Effector CD8-positive, alpha-beta T cell (primary cell): ENCODE results near the gene RPRD1B.
"Not testable (repeated sequence)": the region's sequence is repeated elsewhere in the genome, so short reads cannot be mapped to it uniquely, and the experiment has no call there.

Source experiments
- DNase-seq: peaks from one replicate; lab custom pipeline; 2025; lab: John Stamatoyannopoulos, UW

RPRD1B gene

DNA sequence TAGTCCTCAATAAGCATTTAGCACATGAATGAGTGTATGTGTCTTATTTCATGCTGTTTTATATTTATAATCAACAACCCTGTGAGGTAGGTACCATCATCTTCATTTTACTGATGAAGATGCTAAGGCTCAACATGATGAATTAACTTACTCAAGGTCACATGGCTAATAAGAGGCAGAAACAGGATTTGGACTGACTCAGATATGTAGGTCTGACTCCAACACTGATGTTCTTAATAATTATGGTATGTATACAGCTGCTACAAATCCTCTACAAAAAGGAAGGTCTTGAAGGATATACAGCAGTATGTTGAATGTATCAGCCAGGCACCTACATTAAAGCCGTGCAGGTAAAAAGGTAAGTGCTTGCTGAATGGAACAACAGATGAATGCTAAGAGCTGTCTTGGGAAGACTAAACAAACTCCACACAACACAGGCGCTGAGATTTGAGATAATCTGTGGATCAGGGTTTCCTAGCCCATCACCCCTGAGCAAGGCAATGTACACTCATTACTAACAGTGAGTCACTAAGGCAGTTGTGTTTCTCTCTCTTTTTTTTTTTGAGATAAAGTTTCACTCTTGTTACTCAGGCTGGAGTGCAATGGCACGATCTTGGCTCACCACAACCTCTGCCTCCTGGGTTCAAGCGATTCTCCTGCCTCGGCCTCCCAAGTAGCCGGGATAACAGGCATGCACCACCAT, 32.2 kb upstream of the RPRD1B start:
- no peak for DNase-seq

GRCh38 chr20:38001981-38002380, 31.6 kb upstream of the RPRD1B start:
- no peak for DNase-seq

- no peak for DNase-seq
These were observed 31.1 kb upstream of the RPRD1B start for GRCh38 chr20:38002422-38002821.

DNA sequence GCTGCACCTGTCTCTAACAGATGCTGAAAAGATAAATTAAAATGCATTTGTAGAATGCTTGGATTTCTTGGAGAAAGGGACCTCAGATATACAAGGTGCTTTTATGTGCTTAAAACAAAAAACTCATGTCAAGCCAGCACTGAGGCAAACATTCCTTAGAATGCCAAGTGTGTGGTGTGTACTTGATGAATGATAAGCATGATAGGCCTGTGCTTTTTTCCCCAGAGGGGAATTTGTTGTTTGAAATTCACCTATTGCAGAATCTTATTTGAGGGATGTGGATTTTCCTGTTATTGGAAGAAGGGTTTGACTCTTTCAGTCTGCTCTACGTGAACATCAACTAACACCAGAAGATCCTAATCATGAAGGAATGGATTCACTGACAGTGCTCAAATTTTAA, 29.1 kb upstream of the RPRD1B start:
- DNase-seq, result no peak

GRCh38 chr20:38005903-38006302, 27.6 kb upstream of the RPRD1B start:
- no peak for DNase-seq

DNA sequence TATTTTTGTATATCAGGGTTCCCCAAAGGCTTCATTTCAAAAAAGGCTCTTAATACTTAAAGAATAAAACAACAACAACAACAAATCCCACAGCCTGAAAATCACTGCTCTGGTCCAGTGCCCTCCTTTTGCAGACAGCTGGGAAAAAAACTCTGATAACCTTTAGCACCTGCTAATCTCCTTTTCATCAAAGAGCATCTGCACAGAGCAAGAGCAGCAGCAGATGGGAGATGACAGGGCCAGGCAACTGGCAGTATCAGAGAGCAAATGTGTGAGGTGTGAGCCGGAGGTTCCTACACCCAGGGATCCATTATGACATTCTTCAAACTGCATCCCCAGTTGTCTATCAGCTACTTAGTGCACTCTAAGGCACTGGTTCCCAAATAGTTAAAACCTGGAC, 26.0 kb upstream of the RPRD1B start:
- no peak for DNase-seq

GRCh38 chr20:38008233-38008944, 25.2 kb upstream of the RPRD1B start:
- DNase-seq, result no peak

DNA sequence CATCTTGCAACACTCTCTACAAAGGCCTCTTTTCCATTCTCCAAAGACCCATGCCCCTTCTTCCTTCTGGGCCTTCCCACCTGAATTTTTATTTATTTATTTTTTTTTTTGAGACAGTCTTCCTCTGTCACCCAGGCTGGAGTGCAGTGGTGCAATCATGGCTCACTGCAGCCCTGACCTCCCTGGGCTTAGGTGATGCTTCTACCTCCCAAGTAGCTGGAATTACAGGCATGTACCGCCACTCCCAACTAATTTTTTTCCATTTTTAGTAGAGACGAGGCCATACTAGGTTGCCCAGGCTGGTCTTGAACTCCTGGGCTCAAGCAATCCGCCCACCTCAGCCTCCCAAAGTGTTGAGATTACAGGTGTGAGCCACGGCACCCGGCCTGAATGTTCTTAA, 24.1 kb upstream of the RPRD1B start:
- DNase-seq, result not testable (repeated sequence)

GRCh38 chr20:38011696-38012095, 21.9 kb upstream of the RPRD1B start:
- DNase-seq, result no peak

DNA sequence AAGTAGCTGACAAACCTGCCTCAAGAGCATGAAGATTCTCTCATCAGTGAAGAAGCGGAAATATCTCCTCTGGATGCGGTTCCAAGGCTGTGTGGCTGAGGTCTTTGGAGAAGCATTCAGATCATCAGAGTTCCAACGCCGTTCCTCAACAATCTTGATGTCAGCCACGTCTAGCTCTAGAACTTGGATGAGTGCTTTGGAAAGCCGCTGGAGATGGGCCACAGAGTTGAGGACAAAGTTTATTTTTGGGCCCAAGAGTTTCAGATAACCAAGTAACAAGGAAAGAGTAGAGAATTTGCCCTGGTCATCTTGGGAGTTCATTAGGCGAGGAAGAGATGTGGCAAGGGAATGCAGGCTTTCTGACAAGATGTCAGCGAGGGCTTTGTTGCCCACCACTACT, 21.2 kb upstream of the RPRD1B start:
- DNase-seq, result no peak

DNA sequence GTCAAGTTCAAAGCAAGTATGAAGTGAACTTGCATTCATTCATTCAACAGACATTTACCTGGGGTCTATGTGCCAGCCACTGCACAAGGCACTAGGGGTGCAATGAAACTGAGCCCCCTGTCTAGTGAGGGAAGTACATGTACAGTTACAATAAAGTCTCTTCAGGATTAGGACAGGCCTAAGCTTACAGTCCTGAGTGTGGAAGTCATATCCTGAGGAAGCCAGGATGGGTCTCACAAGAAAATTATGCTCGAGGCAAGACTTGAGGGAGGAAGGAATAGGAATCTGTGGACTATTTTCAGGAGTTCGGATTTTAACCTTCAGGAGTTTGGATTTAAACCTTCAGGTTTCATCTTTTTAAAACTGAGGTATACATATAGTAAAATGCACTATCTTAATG, 19.7 kb upstream of the RPRD1B start:
- no peak for DNase-seq

- DNase-seq, result no peak
These were observed 15.6 kb upstream of the RPRD1B start for GRCh38 chr20:38017959-38018358.

GRCh38 chr20:38018385-38018784, 15.2 kb upstream of the RPRD1B start:
- no peak for DNase-seq

DNA sequence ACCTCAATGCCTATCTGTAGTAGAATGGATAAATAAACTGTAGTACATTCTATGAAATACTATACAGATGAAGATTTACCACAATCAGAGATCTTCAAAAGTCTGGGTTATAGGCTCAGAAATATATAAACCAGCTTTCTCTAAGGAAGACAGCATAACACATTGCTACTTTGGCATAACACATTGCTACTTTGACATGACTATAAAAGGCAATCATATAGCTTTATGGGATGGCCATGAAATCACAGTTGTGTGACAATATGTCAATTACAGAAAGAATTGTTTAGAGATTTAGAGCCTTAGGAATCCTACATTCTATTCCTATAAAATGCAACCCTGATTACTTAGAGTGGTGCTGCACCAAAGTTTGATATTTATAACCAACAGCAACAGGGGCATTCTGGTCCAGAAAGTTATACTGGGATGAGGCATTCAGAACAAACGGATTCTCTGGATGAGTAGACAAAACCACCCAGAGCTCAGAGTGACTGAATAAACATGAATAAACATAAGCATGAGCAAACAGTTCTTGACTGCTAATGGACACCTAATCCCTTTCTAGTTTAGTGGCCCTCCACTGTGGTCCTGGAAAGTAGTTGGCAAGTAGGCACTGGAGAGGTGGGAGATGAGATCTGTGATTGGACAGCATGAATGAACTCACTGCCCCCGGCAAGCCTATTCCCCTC, 12.3 kb upstream of the RPRD1B start:
- no peak for DNase-seq

GRCh38 chr20:38023181-38024001, 10.2 kb upstream of the RPRD1B start:
- DNase-seq, result no peak

- no peak for DNase-seq
These were observed 9.1 kb upstream of the RPRD1B start for GRCh38 chr20:38024496-38024895.

GRCh38 chr20:38029453-38029852, 4.1 kb upstream of the RPRD1B start:
- DNase-seq, result no peak

- no peak for DNase-seq
These were observed 1.6 kb upstream of the RPRD1B start for GRCh38 chr20:38031957-38032356.

DNA sequence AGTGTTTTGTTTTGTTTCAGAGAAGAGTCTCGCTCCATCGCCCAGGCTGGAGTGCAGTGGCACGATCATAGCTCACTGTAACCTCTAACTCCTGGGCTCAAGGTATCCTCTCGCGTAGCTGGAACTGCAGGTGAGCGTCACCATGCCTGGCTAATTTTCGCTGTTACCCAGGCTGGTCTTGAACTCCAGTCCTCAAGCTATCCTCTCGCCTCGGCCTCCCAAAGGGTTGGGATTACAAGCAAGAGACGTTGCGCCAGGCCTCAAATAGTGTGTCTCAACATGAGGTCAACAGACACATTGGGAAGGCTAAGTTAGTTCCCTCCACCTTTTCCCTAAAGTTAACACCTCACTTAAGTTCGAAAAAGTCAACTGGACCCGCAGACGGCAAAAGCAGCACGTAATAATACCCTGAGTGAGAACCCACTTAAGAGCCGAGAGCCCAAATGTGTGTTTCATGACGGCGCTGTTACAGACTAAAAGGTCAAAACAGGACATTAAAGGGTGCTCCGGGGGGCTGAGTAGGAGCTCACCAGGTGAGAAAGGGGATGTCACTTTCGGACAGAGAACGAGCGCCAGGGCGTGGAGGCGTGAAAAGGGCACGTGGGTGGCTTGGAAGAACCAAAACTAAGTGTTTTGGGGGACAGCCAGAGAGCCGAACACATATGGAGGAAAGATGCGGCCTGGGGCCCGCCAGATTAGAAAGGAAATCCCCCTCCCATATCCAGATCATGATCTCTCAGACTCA, 789 bp upstream of the RPRD1B start:
- peak; percentile 47 for DNase-seq

DNA sequence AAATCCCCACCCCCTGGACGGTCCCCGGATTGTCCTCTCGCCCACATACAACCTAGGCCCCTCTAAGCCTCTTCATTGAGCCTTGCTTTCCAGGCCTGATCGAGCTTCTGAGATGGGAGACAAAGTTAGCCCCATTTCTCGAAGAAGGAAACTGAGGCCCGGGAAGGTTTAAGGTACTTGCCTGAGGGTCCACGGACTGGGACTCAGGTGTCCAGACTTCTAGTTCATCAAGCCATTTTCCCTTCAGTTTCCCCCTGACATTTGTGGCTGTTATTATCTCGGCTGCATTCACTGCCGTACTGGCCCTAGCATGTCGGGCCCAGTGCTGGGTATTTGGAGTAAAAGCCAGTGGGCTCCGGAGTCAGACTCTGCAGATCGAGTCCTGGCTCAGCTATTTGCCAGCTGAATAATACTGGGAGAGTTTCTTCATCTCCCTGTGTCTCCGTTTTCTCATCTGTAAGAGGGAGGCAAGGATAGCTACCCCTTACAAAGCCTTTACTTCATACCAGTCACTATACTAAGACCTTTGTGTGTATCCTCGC, 633 bp downstream of the RPRD1B start:
- no peak for DNase-seq

DNA sequence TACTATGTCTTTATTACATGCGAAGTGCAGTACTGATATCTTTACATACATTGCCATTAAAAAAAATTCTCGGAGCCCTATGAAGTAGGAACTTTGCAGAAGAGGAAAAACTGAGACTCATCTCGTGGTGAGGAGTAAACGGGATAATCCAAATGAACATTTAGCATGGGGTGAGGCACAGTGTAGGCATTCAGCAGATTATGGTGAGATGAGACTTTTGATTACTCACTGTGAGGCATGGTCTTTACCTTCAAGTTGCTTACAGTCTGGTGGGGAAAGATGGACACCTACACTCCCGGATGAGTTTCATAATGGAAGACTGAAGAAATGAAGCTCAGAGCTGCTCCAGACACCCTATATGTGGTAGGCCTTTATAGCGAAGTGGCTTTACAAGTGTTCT, 1.4 kb downstream of the RPRD1B start:
- no peak for DNase-seq
